Gastrocnemius medialis (tissue), 4 donors: ENCODE data around the gene PLPPR1.

Experiments used
- CTCF ChIP-seq, 5 experiments: fragments of 450-650 bp in 3 of 5; fragments of 200-600 bp in 2 of 5; sonication (generic) in 2 of 5; IDR thresholded peaks in 4 of 5; conservative IDR thresholded peaks in 1 of 5; 1 replicate in 4 of 5; 2 replicates in 1 of 5; pipeline ENCODE4 v1.5.1; 2016 to 2019; ENCODE audit warnings: antibody characterized with exemption in 5 of 5, mild to moderate bottlenecking in 3 of 5, moderate library complexity in 3 of 5
- POLR2A ChIP-seq, 2 donors: fragments of 450-650 bp; IDR thresholded peaks; one replicate each; pipeline ENCODE4 v1.6.1; 2017; ENCODE audit warnings: antibody characterized with exemption in 2 of 2, mild to moderate bottlenecking in 2 of 2, moderate library complexity in 2 of 2

DNA sequence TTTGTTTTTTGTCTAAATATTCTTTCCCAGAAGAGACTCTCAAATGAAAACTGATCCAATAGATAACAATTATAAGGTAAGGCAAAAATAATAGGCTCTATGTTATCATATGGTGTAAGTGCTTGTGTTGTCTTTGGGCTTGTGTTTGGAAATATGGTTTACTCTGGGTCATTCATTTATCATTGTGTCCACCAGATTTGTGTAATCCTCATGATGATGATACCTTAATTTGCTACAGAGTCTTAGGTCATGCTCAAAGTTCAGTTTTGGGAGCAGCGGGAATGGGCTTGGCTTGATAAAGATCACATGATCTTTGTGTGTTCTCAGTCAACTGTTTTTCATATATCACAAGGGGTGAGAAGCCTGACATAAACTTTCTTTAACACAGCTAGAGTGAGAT lies 34.2 kb downstream of the PLPPR1 start:
- TF ChIP-seq CTCF (IDR thresholded peaks at IDR 0.05 in 4 of 5, conservative IDR thresholded peaks at IDR 0.05 in 1 of 5) (no peak), POLR2A (IDR thresholded peaks at IDR 0.05) (no peak)
